HG03378 (cell line): ENCODE measurements around the gene PCDHGC5.
A peak's percentile ranks its signal among the peaks of the same experiment; 100 is the strongest.

Experiments used
- ATAC-seq: cut with Tn5 transposase; IDR thresholded peaks from one replicate; pipeline ENCODE4 v1.9.1; 2021; ENCODE audit warnings: mild to moderate bottlenecking, moderate library complexity; ENCODE audit not compliant: unreplicated experiment

Gene PCDHGC5

GRCh38 chr5:141488591-141489561 is at the start of gene PCDHGC5:
PCDHGC5 (plus strand) TSS chr5:141489081; CDS start chr5:141489241, 160 bp downstream.
- no peak for ATAC-seq

- ATAC-seq, result no peak
Measured at GRCh38 chr5:141439411-141440141, 49.3 kb upstream of the PCDHGC5 start.

DNA sequence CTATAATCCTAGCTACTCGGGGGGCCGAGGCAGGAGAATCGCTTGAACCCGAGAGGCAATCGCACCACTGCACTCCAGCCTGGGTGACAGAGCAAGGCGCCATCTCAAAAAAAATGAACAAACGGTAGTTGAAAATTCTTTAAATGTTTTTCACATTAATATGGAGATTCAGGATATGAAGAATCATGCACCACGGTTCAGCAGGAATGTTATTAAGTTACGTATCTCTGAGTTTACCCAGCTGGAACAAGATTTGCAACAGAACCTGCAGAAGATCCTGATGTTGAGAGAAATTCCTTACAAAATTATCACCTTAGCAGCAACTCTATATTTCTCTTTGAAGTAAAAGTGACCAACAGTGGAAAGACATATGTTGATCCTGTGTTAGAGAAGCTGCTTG is 48.5 kb upstream of the PCDHGC5 start:
- no peak for ATAC-seq

DNA sequence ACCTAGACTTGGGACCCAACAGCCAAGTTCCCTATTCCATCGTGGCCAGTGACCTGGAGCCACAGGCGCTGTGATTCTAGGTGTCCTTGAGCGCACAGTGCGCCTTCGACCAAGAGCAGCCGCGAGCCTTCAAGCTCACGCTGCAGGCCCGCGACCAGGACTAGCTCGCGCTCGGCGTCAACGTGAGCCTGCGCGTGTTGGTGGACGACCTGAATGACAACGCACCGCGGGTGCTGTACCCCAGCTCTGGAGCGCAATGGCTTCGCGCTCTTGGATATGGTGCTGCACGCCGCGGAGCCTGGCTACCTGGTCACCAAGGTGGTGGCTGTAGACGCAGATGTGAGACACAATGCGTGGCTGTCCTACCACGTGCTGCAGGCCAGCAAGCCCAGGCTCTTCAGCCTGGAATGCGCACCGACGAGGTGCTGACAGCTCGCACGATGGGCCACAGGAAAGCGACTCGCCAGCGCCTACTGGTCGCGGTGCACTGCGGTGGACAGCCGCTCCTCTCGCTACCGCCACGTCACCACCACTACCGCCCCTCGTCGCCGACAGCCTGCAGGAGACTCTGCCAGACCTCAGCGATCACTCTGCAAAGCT is 47.2 kb upstream of the PCDHGC5 start:
- no peak for ATAC-seq

DNA sequence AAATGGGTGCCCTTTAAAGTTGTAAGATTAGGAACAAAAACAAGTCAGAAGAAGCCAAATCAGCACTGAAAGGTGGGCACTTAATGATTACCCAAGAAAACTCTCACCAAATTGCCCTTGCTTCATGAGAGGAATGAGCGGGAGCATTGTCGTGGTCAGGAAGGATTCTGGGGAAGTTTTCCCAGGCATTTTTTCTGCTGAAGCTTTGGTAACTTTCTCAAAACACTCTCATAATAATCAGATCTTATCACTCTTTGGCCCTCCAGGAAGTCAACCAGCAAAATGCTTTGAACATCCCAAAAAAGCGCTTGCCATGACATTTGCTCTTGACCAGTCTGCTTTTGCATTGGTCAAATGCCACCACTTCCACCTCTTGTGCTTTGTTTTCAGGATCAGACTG is 23.5 kb upstream of the PCDHGC5 start:
- ATAC-seq, result no peak

GRCh38 chr5:141475625-141476131 is 13.2 kb upstream of the PCDHGC5 start, which contains the start of gene PCDHGC3:
PCDHGC3 (plus strand) TSS chr5:141475966; CDS start chr5:141476117, 151 bp downstream.
- ATAC-seq, result peak; percentile 96

DNA sequence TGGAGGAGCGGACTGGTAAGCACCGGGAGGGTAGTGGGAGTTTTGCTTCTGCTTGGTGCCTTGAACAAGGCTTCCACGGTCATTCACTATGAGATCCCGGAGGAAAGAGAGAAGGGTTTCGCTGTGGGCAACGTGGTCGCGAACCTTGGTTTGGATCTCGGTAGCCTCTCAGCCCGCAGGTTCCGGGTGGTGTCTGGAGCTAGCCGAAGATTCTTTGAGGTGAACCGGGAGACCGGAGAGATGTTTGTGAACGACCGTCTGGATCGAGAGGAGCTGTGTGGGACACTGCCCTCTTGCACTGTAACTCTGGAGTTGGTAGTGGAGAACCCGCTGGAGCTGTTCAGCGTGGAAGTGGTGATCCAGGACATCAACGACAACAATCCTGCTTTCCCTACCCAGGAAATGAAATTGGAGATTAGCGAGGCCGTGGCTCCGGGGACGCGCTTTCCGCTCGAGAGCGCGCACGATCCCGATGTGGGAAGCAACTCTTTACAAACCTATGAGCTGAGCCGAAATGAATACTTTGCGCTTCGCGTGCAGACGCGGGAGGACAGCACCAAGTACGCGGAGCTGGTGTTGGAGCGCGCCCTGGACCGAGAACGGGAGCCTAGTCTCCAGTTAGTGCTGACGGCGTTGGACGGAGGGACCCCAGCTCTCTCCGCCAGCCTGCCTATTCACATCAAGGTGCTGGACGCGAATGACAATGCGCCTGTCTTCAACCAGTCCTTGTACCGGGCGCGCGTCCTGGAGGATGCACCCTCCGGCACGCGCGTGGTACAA is 12.6 kb upstream of the PCDHGC5 start:
- peak; percentile 23 for ATAC-seq

GRCh38 chr5:141477044-141477575 is 11.8 kb upstream of the PCDHGC5 start:
- ATAC-seq, result no peak

DNA sequence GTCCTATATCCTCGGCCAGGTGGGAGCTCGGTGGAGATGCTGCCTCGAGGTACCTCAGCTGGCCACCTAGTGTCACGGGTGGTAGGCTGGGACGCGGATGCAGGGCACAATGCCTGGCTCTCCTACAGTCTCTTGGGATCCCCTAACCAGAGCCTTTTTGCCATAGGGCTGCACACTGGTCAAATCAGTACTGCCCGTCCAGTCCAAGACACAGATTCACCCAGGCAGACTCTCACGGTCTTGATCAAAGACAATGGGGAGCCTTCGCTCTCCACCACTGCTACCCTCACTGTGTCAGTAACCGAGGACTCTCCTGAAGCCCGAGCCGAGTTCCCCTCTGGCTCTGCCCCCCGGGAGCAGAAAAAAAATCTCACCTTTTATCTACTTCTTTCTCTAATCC is 11.1 kb upstream of the PCDHGC5 start:
- no peak for ATAC-seq

DNA sequence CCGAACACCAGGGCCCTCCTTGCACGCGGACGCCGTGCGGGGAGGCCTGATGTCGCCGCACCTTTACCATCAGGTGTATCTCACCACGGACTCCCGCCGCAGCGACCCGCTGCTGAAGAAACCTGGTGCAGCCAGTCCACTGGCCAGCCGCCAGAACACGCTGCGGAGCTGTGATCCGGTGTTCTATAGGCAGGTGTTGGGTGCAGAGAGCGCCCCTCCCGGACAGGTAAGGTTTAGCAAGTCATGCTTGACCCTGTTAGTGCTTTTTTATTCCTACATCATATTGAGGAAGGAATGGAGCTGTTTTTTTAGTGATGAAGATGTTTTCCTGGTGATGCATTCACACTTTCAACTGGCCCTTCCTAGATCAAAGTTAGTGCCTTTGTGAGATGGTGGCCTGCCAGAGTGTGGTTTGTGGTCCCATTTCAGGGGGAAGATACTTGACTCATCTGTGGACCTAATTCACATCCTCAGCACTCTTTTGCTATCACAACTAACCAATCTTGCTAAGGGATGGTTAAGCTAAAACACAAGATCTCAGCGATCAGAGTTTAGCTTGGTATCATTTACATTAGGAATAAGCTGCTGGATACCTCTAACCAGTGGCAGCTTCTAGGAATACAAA is 10.4 kb upstream of the PCDHGC5 start:
- ATAC-seq, result no peak

DNA sequence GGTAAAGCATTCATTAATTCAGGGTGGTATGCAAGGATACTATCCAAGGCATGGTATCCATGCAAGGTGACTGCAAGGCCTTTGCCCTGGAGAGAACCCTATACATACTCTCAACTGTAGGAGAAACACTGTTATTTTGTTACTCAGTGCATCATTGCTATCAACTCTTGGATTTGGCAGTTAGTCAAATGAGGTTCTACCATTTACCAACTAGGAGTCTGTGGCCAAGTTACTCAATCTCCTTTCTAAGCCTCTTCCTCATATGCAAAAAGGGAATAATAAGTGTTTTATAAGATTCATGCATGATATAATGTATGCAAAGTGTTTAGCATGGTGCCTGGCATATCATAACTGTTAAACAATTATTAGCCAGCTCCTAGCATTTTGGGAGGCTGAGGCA is 9.1 kb upstream of the PCDHGC5 start:
- no peak for ATAC-seq

- no peak for ATAC-seq
Measured at GRCh38 chr5:141483902-141484301, 5.0 kb upstream of the PCDHGC5 start.

DNA sequence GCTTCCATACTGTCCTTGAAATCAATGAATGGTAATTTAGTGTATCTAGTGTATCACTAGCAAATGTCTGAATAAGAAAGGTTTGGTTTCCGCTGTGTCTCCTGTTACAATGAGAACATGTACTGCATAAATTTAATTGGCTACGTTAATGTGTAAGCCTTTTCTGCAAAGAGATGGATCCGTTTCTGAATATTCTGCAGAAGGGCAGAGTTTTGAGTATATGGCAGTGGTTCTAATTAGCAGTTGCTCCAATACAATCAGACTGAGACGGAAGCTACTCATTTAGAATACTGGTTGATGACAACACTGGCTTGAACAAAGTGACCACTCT is 4.6 kb upstream of the PCDHGC5 start:
- no peak for ATAC-seq

- ATAC-seq, result no peak
Measured at GRCh38 chr5:141484641-141485311, 4.1 kb upstream of the PCDHGC5 start, which contains the start of gene PCDHGC4. PCDHGC4 (plus strand) TSS chr5:141485030; CDS start chr5:141485174, 144 bp downstream.

GRCh38 chr5:141485321-141486055 is 3.4 kb upstream of the PCDHGC5 start:
- no peak for ATAC-seq

- no peak for ATAC-seq
Measured at GRCh38 chr5:141486091-141486490, 2.8 kb upstream of the PCDHGC5 start.

DNA sequence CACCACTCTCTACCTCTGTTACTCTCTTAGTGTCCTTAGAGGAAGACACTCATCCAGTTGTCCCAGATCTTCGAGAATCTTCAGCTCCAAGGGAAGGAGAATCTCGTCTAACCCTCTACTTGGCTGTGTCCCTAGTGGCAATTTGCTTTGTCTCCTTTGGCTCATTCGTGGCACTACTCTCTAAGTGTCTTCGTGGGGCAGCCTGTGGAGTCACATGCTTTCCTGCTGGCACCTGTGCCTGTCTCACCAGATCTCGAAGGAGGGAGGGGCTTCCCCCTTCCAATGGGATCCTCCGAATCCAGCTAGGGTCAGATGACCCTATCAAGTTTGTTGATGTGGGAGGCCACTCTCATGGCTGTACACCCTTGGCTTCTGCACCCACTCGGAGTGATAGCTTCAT is 1.8 kb upstream of the PCDHGC5 start:
- no peak for ATAC-seq

GRCh38 chr5:141489841-141490240 is 960 bp downstream of the PCDHGC5 start:
- no peak for ATAC-seq
